Heart left ventricle (tissue), 16 donors: Measurements from ENCODE around the gene TMEM205. TPM values are rescaled to one million over a fixed set of nuclear protein-coding genes. Genes with fewer than 3 reads are reported as not detected.
"Not testable (repeated sequence)": the region's sequence is repeated elsewhere in the genome, so short reads cannot be mapped to it uniquely, and the experiment has no call there.

Experiments used
- ATAC-seq, 4 donors: fragments of 200-7000 bp; cut with Tn5 transposase; one replicate each; pipeline ENCODE4 v1.9.1; 2020 to 2022; ENCODE audit warnings: moderate library complexity in 4 of 4, mild to moderate bottlenecking in 3 of 4, moderate number of reproducible peaks in 1 of 4
- DNase-seq, 5 donors: peaks; one replicate each; pipeline ENCODE4 v3.0.0-alpha.2; 2020
- H3K27ac ChIP-seq, 12 donors: fragments of 200-600 bp; sonication (generic) in 4 of 12; one replicate each; pipeline versions ENCODE4 v1.5.0 to v1.8.0; 2016 to 2022; ENCODE audit warnings: mild to moderate bottlenecking in 2 of 12
- H3K27me3 ChIP-seq, 9 donors: fragments of 200-600 bp; sonication (generic) in 2 of 9; one replicate each; pipeline versions ENCODE4 v1.5.1 to v1.8.0; 2016 to 2022; ENCODE audit warnings: mild to moderate bottlenecking in 3 of 9
- H3K36me3 ChIP-seq, 9 donors: fragments of 200-600 bp; sonication (generic) in 2 of 9; one replicate each; pipeline versions ENCODE4 v1.5.0 to v1.8.0; 2018 to 2022; ENCODE audit warnings: mild to moderate bottlenecking in 2 of 9
- H3K4me1 ChIP-seq, 12 donors: fragments of 200-600 bp; sonication (generic) in 4 of 12; one replicate each; pipeline versions ENCODE4 v1.5.0 to v1.8.0; 2016 to 2022; ENCODE audit warnings: mild to moderate bottlenecking in 3 of 12
- H3K4me3 ChIP-seq, 12 donors: fragments of 200-600 bp; sonication (generic) in 4 of 12; one replicate each; pipeline versions ENCODE4 v1.5.0 to v1.8.0; 2017 to 2022; ENCODE audit warnings: mild to moderate bottlenecking in 9 of 12, moderate library complexity in 4 of 12
- H3K9me3 ChIP-seq, 12 donors: fragments of 200-600 bp; sonication (generic) in 4 of 12; one replicate each; pipeline versions ENCODE4 v1.5.0 to v1.8.0; 2016 to 2022; ENCODE audit warnings: mild to moderate bottlenecking in 1 of 12
- POLR2A ChIP-seq, 2 donors: fragments of 450-650 bp; IDR thresholded peaks; one replicate each; pipeline ENCODE4 v1.6.1; 2017; ENCODE audit warnings: antibody characterized with exemption in 2 of 2, mild to moderate bottlenecking in 2 of 2, moderate library complexity in 2 of 2
- WGBS, 4 donors: extraction: QIAGEN DNeasy Blood & Tissue Kit in 2 of 4; methylation state at CpG; one replicate each; pipeline versions ENCODE4 v1.1.5 to v1.1.7; 2013 to 2018; 5-methylcytosine and 5-hydroxymethylcytosine counted together
- intact Hi-C, 10 donors: fragments of 100-400 bp; cut with DNase I; formaldehyde crosslinking; loops; one replicate each; pipeline versions ENCODE4 v1.11.1 to v1.14.2; 2022
- polyA plus RNA-seq, 2 donors: library from polyadenylated mRNA; stranded (reverse); fragments of 200-250 nt; gene quantifications; one replicate each; pipeline ENCODE4 v1.2.3, GENCODE V29; 2013
- total RNA-seq, 9 donors: library from RNA; depleted of rRNA in 2 of 9; stranded (reverse); fragments of >200 nt in 2 of 9; fragmentation: NEBNext Ultra II Directional in 3 of 9; extraction: Animal tissue kit (Norgen Biotek cat#: 25700) in 3 of 9; gene quantifications; one replicate each; pipeline versions ENCODE4 v1.1.0 to v1.2.4, GENCODE V29; 2016 to 2023
- TF ChIP-seq, protein P1 (sequence below), 12 donors: fragments of 200-600 bp; sonication (generic) in 4 of 12; IDR thresholded peaks; one replicate each; pipeline versions ENCODE4 v1.5.0 to v1.8.0; 2018 to 2022; ENCODE audit warnings: antibody characterized with exemption in 12 of 12, mild to moderate bottlenecking in 5 of 12
- donor health status: ischemic (EF 13 %, LVEDD 7.1; RV severe dilation, severe dysfunction).
- donor health status: healthy with polysubstance abuse.
- donor health status: DM: no; HTN: yes; CAD: no.
- donor health status: DM: no; HTN: no; CAD: no.
- donor health status: ischemic (EF 25% LVEDD 6.9; RV normal size, moderate dysfunction).
- donor health status: ischemic (EF 25% LVEDD 5.7; RV mildly dilated, moderate dysfunction).
- donor health status: healthy.
- donor health status: DM: yes; HTN: yes; CAD: no.
- donor health status: ischemic (EF 35%, LVEDD 5.7; RV mildly dilated, moderate dysfunction).
- donor health status: nonischemic (EF 11% LVEDD 7.7; RV severe dilation, severe dysfunction).
- donor health status: DM: yes; HTN: yes; CAD: no.
- donor health status: PGD.
- donor health status: ischemic (EF 29% LVEDD 5.4; RV normal size, mild dysfunction).
- donor health status: nonischemic (EF 23%, LVEDD 6.1; RV moderate dilation, normal function).

The TMEM205 gene
- total and polyA plus RNA-seq, 11 donors, result 68.3 to 372 (median 90.6) TPM

- WGBS, 4 donors, result 49 to 61% (median 50%) methylated on average over 10 to 15 of the region's 15 CpGs
Measured at GRCh38 chr19:11345122-11345803, 805 bp downstream of the TMEM205 start.

DNA sequence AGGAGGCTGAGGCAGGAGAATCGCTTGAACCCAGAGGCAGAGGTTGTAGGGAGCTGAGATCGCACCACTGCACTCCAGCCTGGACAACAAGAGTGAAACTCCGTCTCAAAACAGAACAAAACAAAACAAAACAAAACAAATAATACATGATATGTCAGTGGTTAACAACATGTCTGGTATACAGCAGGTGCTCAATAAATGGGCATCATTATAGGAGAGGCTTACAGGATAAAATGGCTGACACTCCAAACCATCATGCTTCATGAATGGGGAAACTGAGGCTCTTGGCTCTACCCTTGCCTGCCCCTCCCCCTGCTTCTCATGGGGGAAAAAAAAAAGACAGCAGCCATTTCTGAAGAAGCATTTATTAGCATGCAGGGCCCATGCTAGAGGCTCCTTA is 3.6 kb downstream of the TMEM205 start:
- peaks cover 0 to 55% (median 28%) of the 10 kb centered on the region in 12 donors for H3K4me1 ChIP-seq
- WGBS, 4 donors, result 86 to 96% (median 93%) methylated on average over 3 of the region's 3 CpGs
- ATAC-seq, result no peak
- no peaks in the 10 kb centered on the region for H3K27me3 ChIP-seq
- no peaks in the 10 kb centered on the region for H3K9me3 ChIP-seq
- no peak overlapping the region for H3K4me3 ChIP-seq
- intact Hi-C loops, result no loop called here
- H3K36me3 ChIP-seq, result peaks cover 0 to 19% (median 3%) of the 10 kb centered on the region in 9 donors
- no peak for TF ChIP-seq POLR2A (IDR thresholded peaks at IDR 0.05)
- TF ChIP-seq, protein P1, sequence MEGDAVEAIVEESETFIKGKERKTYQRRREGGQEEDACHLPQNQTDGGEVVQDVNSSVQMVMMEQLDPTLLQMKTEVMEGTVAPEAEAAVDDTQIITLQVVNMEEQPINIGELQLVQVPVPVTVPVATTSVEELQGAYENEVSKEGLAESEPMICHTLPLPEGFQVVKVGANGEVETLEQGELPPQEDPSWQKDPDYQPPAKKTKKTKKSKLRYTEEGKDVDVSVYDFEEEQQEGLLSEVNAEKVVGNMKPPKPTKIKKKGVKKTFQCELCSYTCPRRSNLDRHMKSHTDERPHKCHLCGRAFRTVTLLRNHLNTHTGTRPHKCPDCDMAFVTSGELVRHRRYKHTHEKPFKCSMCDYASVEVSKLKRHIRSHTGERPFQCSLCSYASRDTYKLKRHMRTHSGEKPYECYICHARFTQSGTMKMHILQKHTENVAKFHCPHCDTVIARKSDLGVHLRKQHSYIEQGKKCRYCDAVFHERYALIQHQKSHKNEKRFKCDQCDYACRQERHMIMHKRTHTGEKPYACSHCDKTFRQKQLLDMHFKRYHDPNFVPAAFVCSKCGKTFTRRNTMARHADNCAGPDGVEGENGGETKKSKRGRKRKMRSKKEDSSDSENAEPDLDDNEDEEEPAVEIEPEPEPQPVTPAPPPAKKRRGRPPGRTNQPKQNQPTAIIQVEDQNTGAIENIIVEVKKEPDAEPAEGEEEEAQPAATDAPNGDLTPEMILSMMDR (IDR thresholded peaks at IDR 0.05), result no peak
- H3K27ac ChIP-seq, result no peak overlapping the region
- no peak for DNase-seq

More at GRCh38 chr19:11345122-11345803, 805 bp downstream of the TMEM205 start:
- peak overlapping the region in 10 of 12 donors; percentile 32 to 92 (median 84) for H3K27ac ChIP-seq
- H3K36me3 ChIP-seq, result peaks cover 0 to 19% (median 3%) of the 10 kb centered on the region in 9 donors
- peak in 1 of 5 donors; percentile 33 for DNase-seq
- no peak for ATAC-seq
- peaks cover 0 to 10% (median 0%) of the 10 kb centered on the region in 12 donors for H3K9me3 ChIP-seq
- H3K27me3 ChIP-seq, result no peaks in the 10 kb centered on the region
- peaks cover 0 to 34% (median 22%) of the 10 kb centered on the region in 12 donors for H3K4me1 ChIP-seq
- TF ChIP-seq, protein P1 (IDR thresholded peaks at IDR 0.05), result no peak
- TF ChIP-seq POLR2A (IDR thresholded peaks at IDR 0.05), result no peak
- intact Hi-C loops, result loop anchor here in 2 of 10 donors (5.0 kb wide), 2 partner anchors 37 to 53 kb away; partner anchors contain the start of gene EPOR (in 1 of the 2)
- H3K4me3 ChIP-seq, result peak overlapping the region; percentile 42 to 87 (median 78)

GRCh38 chr19:11340099-11340467 is 6.0 kb downstream of the TMEM205 start:
- H3K27me3 ChIP-seq, DNase-seq, ATAC-seq, H3K9me3 ChIP-seq, intact Hi-C loops: not testable (repeated sequence)
- H3K4me3 ChIP-seq, result peak overlapping the region in 10 of 12 donors; percentile 56 to 88 (median 77)
- peak overlapping the region in 11 of 12 donors; percentile 22 to 85 (median 79) for H3K27ac ChIP-seq
- peaks cover 0 to 38% (median 16%) of the 10 kb centered on the region in 9 donors for H3K36me3 ChIP-seq
- 86 to 93% (median 89%) methylated on average over 8 of the region's 8 CpGs for WGBS, 4 donors
- peaks cover 0 to 45% (median 19%) of the 10 kb centered on the region in 12 donors for H3K4me1 ChIP-seq

- DNase-seq (peak; percentile 93 to 96 (median 95)), ATAC-seq (peak; percentile 92 to 98 (median 97))
- Histone ChIP-seq H3K9me3 (peaks cover 0 to 4% (median 0%) of the 10 kb centered on the region in 12 donors), H3K4me1 (peaks cover 0 to 39% (median 14%) of the 10 kb centered on the region in 12 donors), H3K36me3 (peaks cover 0 to 44% (median 22%) of the 10 kb centered on the region in 9 donors), H3K27me3 (no peaks in the 10 kb centered on the region), H3K27ac (peak within 1 kb of the TSS; percentile 41 to 85 (median 78)), H3K4me3 (peak within 1 kb of the TSS; percentile 56 to 88 (median 77))
- intact Hi-C loops, result loop anchor here in 4 of 10 donors (1.0 to 5.0 kb wide), 3 partner anchors 37 to 45 kb away; partner anchors contain the start of gene TSPAN16 (in 2 of the 4)
- 8 to 23% (median 10%) methylated on average over 14 to 53 of the region's 53 CpGs for WGBS, 4 donors
- TF ChIP-seq, protein P1 (IDR thresholded peaks at IDR 0.05), result no peak
- TF ChIP-seq POLR2A (IDR thresholded peaks at IDR 0.05), result peak in 1 of 2 donors; percentile 56
Measured at GRCh38 chr19:11339254-11340098, 6.6 kb downstream of the TMEM205 start, which contains the start of gene RAB3D. TSS of gene RAB3D (minus strand) at chr19:11339657. CDS start at chr19:11337399, 2,258 bp downstream.
